ENCODE measurements around the gene GRIN2A.

The GRIN2A gene

GRCh38 chr16:10040136-10041080, 141.8 kb downstream of the GRIN2A start (continued):
- TF ChIP-seq OSR1 (CRISPR knock-in tag; IDR thresholded peaks at IDR 0.05), result no peak
- TF ChIP-seq ARNTL (CRISPR knock-in tag; IDR thresholded peaks at IDR 0.05; ENCODE audit: borderline replicate concordance, low read depth), result no peak
- no peak for TF ChIP-seq PATZ1 (CRISPR knock-in tag; IDR thresholded peaks at IDR 0.05; ENCODE audit: borderline replicate concordance)

GRCh38 chr16:10039220-10040096, 142.8 kb downstream of the GRIN2A start:
- no peak; the same call in 2 of the 3 replicates for ATAC-seq
- TF ChIP-seq CSDC2 (CRISPR knock-in tag; IDR thresholded peaks at IDR 0.05) (no peak), ZC3H10 (CRISPR knock-in tag; IDR thresholded peaks at IDR 0.05) (no peak), CREB5 (CRISPR knock-in tag; IDR thresholded peaks at IDR 0.05; ENCODE audit: low read depth) (no peak), PPARA (CRISPR knock-in tag; IDR thresholded peaks at IDR 0.05; ENCODE audit: borderline replicate concordance) (no peak), TCF4 (CRISPR knock-in tag; IDR thresholded peaks at IDR 0.05; ENCODE audit: borderline replicate concordance) (no peak), RARB (CRISPR knock-in tag; IDR thresholded peaks at IDR 0.05) (no peak), SNAI2 (CRISPR knock-in tag; IDR thresholded peaks at IDR 0.05) (no peak), GLIS3 (CRISPR knock-in tag; IDR thresholded peaks at IDR 0.05) (no peak), ISL1 (CRISPR knock-in tag; IDR thresholded peaks at IDR 0.05) (no peak)

- no peak for ATAC-seq
- TF ChIP-seq ZC3H10 (CRISPR knock-in tag; IDR thresholded peaks at IDR 0.05) (no peak), BACH2 (CRISPR knock-in tag; IDR thresholded peaks at IDR 0.05; ENCODE audit: borderline replicate concordance) (no peak), SNAI2 (CRISPR knock-in tag; IDR thresholded peaks at IDR 0.05) (no peak), ZFP30 (CRISPR knock-in tag; IDR thresholded peaks at IDR 0.05) (no peak)
Measured at GRCh38 chr16:10037751-10038150, 144.5 kb downstream of the GRIN2A start.

- ATAC-seq, result no peak
Measured at GRCh38 chr16:10036956-10037355, 145.3 kb downstream of the GRIN2A start.

More at GRCh38 chr16:10036956-10037355, 145.3 kb downstream of the GRIN2A start:
- TF ChIP-seq POU6F1 (CRISPR knock-in tag; IDR thresholded peaks at IDR 0.05; ENCODE audit: borderline replicate concordance, low read depth), result no peak
- TF ChIP-seq ARNTL (CRISPR knock-in tag; IDR thresholded peaks at IDR 0.05; ENCODE audit: borderline replicate concordance, low read depth), result no peak
- TF ChIP-seq ISL1 (CRISPR knock-in tag; IDR thresholded peaks at IDR 0.05), result no peak
- TF ChIP-seq TSHZ2 (CRISPR knock-in tag; IDR thresholded peaks at IDR 0.05), result no peak
- no peak for TF ChIP-seq TCF4 (CRISPR knock-in tag; IDR thresholded peaks at IDR 0.05; ENCODE audit: borderline replicate concordance)
- TF ChIP-seq ZNF70 (CRISPR knock-in tag; IDR thresholded peaks at IDR 0.05), result no peak
- TF ChIP-seq ZFP3 (CRISPR knock-in tag; IDR thresholded peaks at IDR 0.05), result no peak
- TF ChIP-seq GLIS3 (CRISPR knock-in tag; IDR thresholded peaks at IDR 0.05), result no peak
- TF ChIP-seq OSR1 (CRISPR knock-in tag; IDR thresholded peaks at IDR 0.05), result no peak
- TF ChIP-seq ZNF565 (CRISPR knock-in tag; conservative IDR thresholded peaks at IDR 0.05; ENCODE audit: low read depth), result no peak
- no peak for TF ChIP-seq SNAI2 (CRISPR knock-in tag; IDR thresholded peaks at IDR 0.05)

Measured in SK-N-SH treated with all-trans-retinoic acid at 6 μM for 48 hours (cell line).